ENCODE data around the gene GPR37L1. TPM values are rescaled to one million over a fixed set of nuclear protein-coding genes. Genes with fewer than 3 reads are reported as not detected.

GPR37L1 gene
- total and polyA plus RNA-seq, 2 of the 4 experiments (the other 2 are of a cell fraction): 0.02 TPM; not detected in 1

- Histone ChIP-seq H4K20me1 (ENCODE audit: insufficient read depth, low read length) (no peaks in the 10 kb centered on the region), H2AFZ (replicated peaks; ENCODE audit: low read length, poor library complexity) (no peak overlapping the region), H3K56ac (ENCODE audit: extremely low read depth, insufficient read depth, low read length) (no peak overlapping the region), H2AK5ac (ENCODE audit: low read depth, low read length) (no peak overlapping the region), H2AK9ac (replicated peaks; ENCODE audit: low read depth, low read length, poor library complexity) (no peak overlapping the region), H3K36me3 (ENCODE audit: control insufficient read depth, insufficient read depth, low read length) (no peaks in the 10 kb centered on the region), H4K8ac (ENCODE audit: low read depth in 2 of 2, low read length in 2 of 2) (no peak overlapping the region), H3K4me1 (ENCODE audit: control insufficient read depth, insufficient read depth, low read length) (peaks cover 4% of the 10 kb centered on the region; the same call in 1 of the 2 replicates), H3K9me1 (ENCODE audit: insufficient read depth, low read length) (peaks cover 7% of the 10 kb centered on the region; the same call in 1 of the 2 replicates), H4K91ac (ENCODE audit: insufficient read depth, low read depth, low read length) (no peak overlapping the region), H3K79me1 (ENCODE audit: low read depth in 1 of 2, low read length in 2 of 2) (no peaks in the 10 kb centered on the region), H2BK120ac (ENCODE audit: low read depth, low read length) (no peak overlapping the region), H2BK20ac (ENCODE audit: low read depth, low read length) (no peak overlapping the region), H2BK5ac (ENCODE audit: low read depth, low read length, poor library complexity, severe bottlenecking) (no peak overlapping the region), H3K27me3 (ENCODE audit: control insufficient read depth, insufficient read depth, low read length) (peaks cover 7% of the 10 kb centered on the region; the same call in 1 of the 2 replicates), H3K23ac (ENCODE audit: low read depth, low read length) (no peak overlapping the region), H3K4me2 (ENCODE audit: low read depth, low read length) (no peak overlapping the region), H3K27ac (ENCODE audit: insufficient read depth, low read length) (no peak overlapping the region), H2BK15ac (ENCODE audit: low read depth, low read length) (no peak overlapping the region), H3K9ac (ENCODE audit: low read depth, low read length) (no peak overlapping the region), H3K9me3 (ENCODE audit: control insufficient read depth, insufficient read depth, low read length) (no peaks in the 10 kb centered on the region), H3K4me3 (ENCODE audit: insufficient read depth, low read depth, low read length) (no peak overlapping the region), H3K4ac (ENCODE audit: low read depth, low read length) (no peak overlapping the region), H3K18ac (ENCODE audit: low read depth, low read length) (no peak overlapping the region), H4K5ac (ENCODE audit: low read depth, low read length) (no peak overlapping the region), H3K14ac (replicated peaks; ENCODE audit: low read depth, low read length) (no peak overlapping the region)
- ChIA-PET CTCF (no interaction called here), POLR2A (ENCODE audit: unreplicated experiment) (no interaction called here)
- ATAC-seq (ENCODE audit: low read depth) (no peak), DNase-seq (no peak)
- TF ChIP-seq RAD21 (IDR thresholded peaks at IDR 0.05; ENCODE audit: low read length) (no peak), FOS (IDR thresholded peaks at IDR 0.05; ENCODE audit: low read depth, low read length) (no peak), MXI1 (IDR thresholded peaks at IDR 0.05; ENCODE audit: borderline replicate concordance, low read depth, low read length) (no peak), NFE2L2 (IDR thresholded peaks at IDR 0.05; ENCODE audit: low read depth, low read length) (no peak), USF2 (IDR thresholded peaks at IDR 0.05; ENCODE audit: low read depth, low read length) (no peak)
- dilution Hi-C loops (cut with HindIII; ENCODE audit: low sequenced_read_pairs, unreplicated experiment) (no loop called here), in situ Hi-C loops (cut with MboI; ENCODE audit: low sequenced_read_pairs) (no loop called here), intact Hi-C loops (cut with micrococcal nuclease) (no loop called here)
- BruUV-seq (replicated peaks): no TSS peak
- WGBS, 2 experiments (ENCODE audit: extremely low coverage in 2 of 2, insufficient read length in 1 of 2): 39% methylated on average over 3 of the region's 6 CpGs; no CpG with 5 or more reads in 1 of the 2 experiments
Observed at GRCh38 chr1:202081992-202082391, 40.7 kb upstream of the GPR37L1 start.

Data from IMR-90 (cell line).